K562 treated with DMSO at 1 percent for 48 hours (cell line): ENCODE results near the gene UTS2B. TPM values are rescaled to one million over a fixed set of nuclear protein-coding genes. Genes with fewer than 3 reads are reported as not detected.

Experiments used
- total RNA-seq: library from RNA; unstranded; fragments of 300-600 nt; gene quantifications from 2 replicates; pipeline ENCODE4 v1.2.3, GENCODE V29; 2022; ENCODE audit warnings: low replicate concordance; ENCODE audit errors: extremely low read depth

UTS2B gene
- not detected in 2 replicates for total RNA-seq

GRCh38 chr3:191329654-191330529 lies at the start of gene UTS2B:
UTS2B (minus strand) TSS chr3:191330526; CDS start chr3:191282189, 48,337 bp downstream.

DNA sequence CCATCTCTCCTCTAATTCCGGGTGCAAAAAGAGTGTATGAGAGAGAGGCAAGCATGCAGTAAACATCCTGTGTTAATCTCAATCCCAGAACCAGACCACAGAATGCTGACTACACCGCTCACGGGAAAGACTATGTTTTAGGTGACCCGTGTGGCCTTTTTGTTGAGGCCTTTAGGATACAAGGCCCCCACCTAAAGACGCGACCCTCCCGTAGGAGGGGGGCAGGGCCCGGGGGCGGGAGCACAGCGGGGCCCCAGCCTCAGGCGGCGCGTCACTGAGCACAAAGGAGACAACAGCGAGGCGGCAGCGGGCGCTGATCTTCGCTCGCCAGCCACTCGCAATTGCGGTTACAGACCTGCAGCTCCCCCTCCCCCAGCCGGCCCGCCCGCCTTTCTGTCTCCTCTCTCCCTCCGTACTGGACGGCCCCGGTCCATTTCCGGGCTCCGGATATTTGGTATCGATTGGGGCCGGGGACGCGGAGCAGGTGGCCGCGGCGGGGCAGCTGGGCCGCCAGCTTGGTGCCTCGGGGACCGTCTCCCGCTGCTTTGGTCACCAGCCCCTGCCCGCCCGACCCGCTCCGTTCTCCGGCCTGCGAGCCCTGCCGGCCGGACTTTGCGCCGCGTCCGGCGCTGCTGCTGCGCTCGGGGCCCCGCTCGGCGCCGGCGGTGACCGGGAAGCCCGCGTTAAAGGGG lies 1.2 kb downstream of the UTS2B start, which contains the start of gene CCDC50:
CCDC50 (plus strand) TSS at position 433 of the 692 bp plus-strand sequence. CDS start 281 bp downstream, outside the sequence.

Other genes starting within 250 kb of the UTS2B start
- not detected in 2 replicates for gene OSTN, start 131.3 kb downstream of the UTS2B start, total RNA-seq
- gene CCDC50, start 1.1 kb downstream of the UTS2B start, total RNA-seq, result not detected in 2 replicates
- gene PYDC2, start 130.6 kb upstream of the UTS2B start, total RNA-seq, result not detected in 2 replicates